ENCODE data around the gene POMT1. TPM values are rescaled to one million over a fixed set of nuclear protein-coding genes. Genes with fewer than 3 reads are reported as not detected.

Gene POMT1
- polyA plus RNA-seq, 1 of the 3 experiments (the other 2 are of a cell fraction): 44.5 TPM

- H3K4me3 ChIP-seq (ENCODE audit: low read depth in 2 of 2, low read length in 1 of 2): no peak overlapping the region
- H3K9me2 ChIP-seq: no peaks in the 10 kb centered on the region
- POLR2A ChIA-PET: interaction anchor here (0.6 kb wide), 1 partner anchor 31 kb away, joined by 7 read pairs; no protein-coding TSS in a partner anchor
- no peak overlapping the region for H3K9ac ChIP-seq
- no peaks in the 10 kb centered on the region for H4K20me1 ChIP-seq (ENCODE audit: insufficient read depth)
- no peaks in the 10 kb centered on the region for H3K9me3 ChIP-seq
- TF ChIP-seq USF2 (IDR thresholded peaks at IDR 0.05; ENCODE audit: borderline replicate concordance, low read depth, low read length) (no peak), MXI1 (IDR thresholded peaks at IDR 0.05; ENCODE audit: low read depth, low read length) (no peak)
- H3F3A ChIP-seq (replicated peaks; ENCODE audit: insufficient read depth): no peaks in the 10 kb centered on the region
- no peak overlapping the region for H2AFZ ChIP-seq (ENCODE audit: low read depth)
- 83% methylated on average over 16 of the region's 16 CpGs for WGBS (ENCODE audit: low lambda C conversion rate)
- no peaks in the 10 kb centered on the region; a peak in 1 of 4 replicates for H3K4me1 ChIP-seq (ENCODE audit: control insufficient read depth in 1 of 2, insufficient read depth in 2 of 2, low read depth in 1 of 2, low read length in 1 of 2)
- no peaks in the 10 kb centered on the region for H3K79me2 ChIP-seq (ENCODE audit: insufficient read depth)
- CTCF ChIA-PET: interaction anchor here (0.9 to 1.6 kb wide), 3 partner anchors 9 to 220 kb away, joined by 3 to 5 read pairs (median 3); partner anchors contain the start of gene RAPGEF1
- no peak overlapping the region for H3K27ac ChIP-seq (ENCODE audit: low read depth in 2 of 2, low read length in 1 of 2)
- H3K4me2 ChIP-seq: no peak overlapping the region
- H3K36me3 ChIP-seq (replicated peaks in 1 of 2; ENCODE audit: control insufficient read depth in 1 of 2, insufficient read depth in 2 of 2, low read length in 1 of 2): peaks cover 19 to 84% of the 10 kb centered on the region in 2 experiments
- no peaks in the 10 kb centered on the region for H3K27me3 ChIP-seq (ENCODE audit: insufficient read depth)
- DNase-seq: no peak
These were observed 17.8 kb downstream of the POMT1 start for GRCh38 chr9:131520503-131520902.

GRCh38 chr9:131521203-131521602 is 18.5 kb downstream of the POMT1 start:
- no peak overlapping the region for H2AFZ ChIP-seq (ENCODE audit: low read depth)
- no peak overlapping the region for H3K4me3 ChIP-seq (ENCODE audit: low read depth in 2 of 2, low read length in 1 of 2)
- H3F3A ChIP-seq (replicated peaks; ENCODE audit: insufficient read depth): no peaks in the 10 kb centered on the region
- no peaks in the 10 kb centered on the region for H4K20me1 ChIP-seq (ENCODE audit: insufficient read depth)
- H3K4me1 ChIP-seq (ENCODE audit: control insufficient read depth in 1 of 2, insufficient read depth in 2 of 2, low read depth in 1 of 2, low read length in 1 of 2): no peaks in the 10 kb centered on the region; a peak in 1 of 4 replicates
- no peak overlapping the region for H3K27ac ChIP-seq (ENCODE audit: low read depth in 2 of 2, low read length in 1 of 2)
- no peaks in the 10 kb centered on the region for H3K9me2 ChIP-seq
- no peak overlapping the region for H3K9ac ChIP-seq
- TF ChIP-seq, protein P1, sequence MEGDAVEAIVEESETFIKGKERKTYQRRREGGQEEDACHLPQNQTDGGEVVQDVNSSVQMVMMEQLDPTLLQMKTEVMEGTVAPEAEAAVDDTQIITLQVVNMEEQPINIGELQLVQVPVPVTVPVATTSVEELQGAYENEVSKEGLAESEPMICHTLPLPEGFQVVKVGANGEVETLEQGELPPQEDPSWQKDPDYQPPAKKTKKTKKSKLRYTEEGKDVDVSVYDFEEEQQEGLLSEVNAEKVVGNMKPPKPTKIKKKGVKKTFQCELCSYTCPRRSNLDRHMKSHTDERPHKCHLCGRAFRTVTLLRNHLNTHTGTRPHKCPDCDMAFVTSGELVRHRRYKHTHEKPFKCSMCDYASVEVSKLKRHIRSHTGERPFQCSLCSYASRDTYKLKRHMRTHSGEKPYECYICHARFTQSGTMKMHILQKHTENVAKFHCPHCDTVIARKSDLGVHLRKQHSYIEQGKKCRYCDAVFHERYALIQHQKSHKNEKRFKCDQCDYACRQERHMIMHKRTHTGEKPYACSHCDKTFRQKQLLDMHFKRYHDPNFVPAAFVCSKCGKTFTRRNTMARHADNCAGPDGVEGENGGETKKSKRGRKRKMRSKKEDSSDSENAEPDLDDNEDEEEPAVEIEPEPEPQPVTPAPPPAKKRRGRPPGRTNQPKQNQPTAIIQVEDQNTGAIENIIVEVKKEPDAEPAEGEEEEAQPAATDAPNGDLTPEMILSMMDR (IDR thresholded peaks at IDR 0.05): no peak
- H3K79me2 ChIP-seq (ENCODE audit: insufficient read depth): no peaks in the 10 kb centered on the region
- POLR2A ChIA-PET: no interaction called here
- no peak overlapping the region for H3K4me2 ChIP-seq
- WGBS (ENCODE audit: low lambda C conversion rate): 92% methylated on average over 10 of the region's 10 CpGs
- no peaks in the 10 kb centered on the region for H3K27me3 ChIP-seq (ENCODE audit: insufficient read depth)
- DNase-seq: no peak
- CTCF ChIA-PET: interaction anchor here (0.9 kb wide), 1 partner anchor 9 kb away, joined by 3 read pairs; no protein-coding TSS in a partner anchor
- peaks cover 15 to 84% of the 10 kb centered on the region in 2 experiments for H3K36me3 ChIP-seq (replicated peaks in 1 of 2; ENCODE audit: control insufficient read depth in 1 of 2, insufficient read depth in 2 of 2, low read length in 1 of 2)
- H3K9me3 ChIP-seq: no peaks in the 10 kb centered on the region

- 91% methylated on average over 13 of the region's 13 CpGs for WGBS (ENCODE audit: low lambda C conversion rate)
- TF ChIP-seq USF2 (IDR thresholded peaks at IDR 0.05; ENCODE audit: borderline replicate concordance, low read depth, low read length): no peak
- TF ChIP-seq EP300 (IDR thresholded peaks at IDR 0.05; ENCODE audit: borderline replicate concordance in 1 of 2, low read depth in 1 of 2, low read length in 1 of 2): no peak
- TF ChIP-seq EZH2phosphoT487 (IDR thresholded peaks at IDR 0.05; ENCODE audit: borderline replicate concordance, low read depth): no peak
- no peak for TF ChIP-seq GATA2 (CRISPR knock-in tag; IDR thresholded peaks at IDR 0.05)
- no peak for TF ChIP-seq RCOR1 (IDR thresholded peaks at IDR 0.05; ENCODE audit: low read length)
- TF ChIP-seq, protein P1 (IDR thresholded peaks at IDR 0.05): no peak
- no peak for TF ChIP-seq NRF1 (IDR thresholded peaks at IDR 0.05; ENCODE audit: low read depth, low read length)
- no peak for TF ChIP-seq SIN3A (IDR thresholded peaks at IDR 0.05; ENCODE audit: borderline replicate concordance, low read depth, low read length)
- TF ChIP-seq TCF12 (IDR thresholded peaks at IDR 0.05): no peak
- no peak for TF ChIP-seq YY1 (IDR thresholded peaks at IDR 0.05; ENCODE audit: low read depth)
- no peak for TF ChIP-seq FOXJ3 (CRISPR knock-in tag; IDR thresholded peaks at IDR 0.05)
- TF ChIP-seq TAF1 (IDR thresholded peaks at IDR 0.05; ENCODE audit: borderline replicate concordance, low read depth, low read length): no peak
- no peak for TF ChIP-seq FOSL2 (IDR thresholded peaks at IDR 0.05; ENCODE audit: borderline replicate concordance, low read depth)
- no peak for TF ChIP-seq MEF2A (IDR thresholded peaks at IDR 0.05; ENCODE audit: borderline replicate concordance, low read depth)
These were observed 19.1 kb downstream of the POMT1 start for GRCh38 chr9:131521822-131522221.

More at GRCh38 chr9:131521822-131522221, 19.1 kb downstream of the POMT1 start:
- Histone ChIP-seq H3K9ac (no peak overlapping the region), H3K4me3 (ENCODE audit: low read depth in 2 of 2, low read length in 1 of 2) (no peak overlapping the region), H2AFZ (ENCODE audit: low read depth) (no peak overlapping the region), H3K4me2 (no peak overlapping the region), H3K36me3 (replicated peaks in 1 of 2; ENCODE audit: control insufficient read depth in 1 of 2, insufficient read depth in 2 of 2, low read length in 1 of 2) (peaks cover 9 to 82% of the 10 kb centered on the region in 2 experiments), H4K20me1 (ENCODE audit: insufficient read depth) (no peaks in the 10 kb centered on the region), H3K4me1 (ENCODE audit: control insufficient read depth in 1 of 2, insufficient read depth in 2 of 2, low read depth in 1 of 2, low read length in 1 of 2) (no peaks in the 10 kb centered on the region; a peak in 1 of 4 replicates), H3K27ac (ENCODE audit: low read depth in 2 of 2, low read length in 1 of 2) (no peak overlapping the region), H3F3A (replicated peaks; ENCODE audit: insufficient read depth) (no peaks in the 10 kb centered on the region), H3K9me2 (no peaks in the 10 kb centered on the region), H3K79me2 (ENCODE audit: insufficient read depth) (no peaks in the 10 kb centered on the region), H3K9me3 (no peaks in the 10 kb centered on the region), H3K27me3 (ENCODE audit: insufficient read depth) (no peaks in the 10 kb centered on the region)
- no peak for DNase-seq
- CTCF ChIA-PET: no interaction called here
- POLR2A ChIA-PET: no interaction called here
